Sigmoid colon (tissue), 4 donors: ENCODE data around the gene UTP14C.

Source experiments
- CTCF ChIP-seq, 4 experiments: fragments of 450-650 bp in 3 of 4; fragments of 200-600 bp in 1 of 4; IDR thresholded peaks; one replicate each; pipeline ENCODE4 v1.5.1; 2016 to 2019; ENCODE audit warnings: antibody characterized with exemption in 4 of 4, mild to moderate bottlenecking in 3 of 4, moderate library complexity in 2 of 4
- EP300 ChIP-seq, 4 donors: sonication (generic); formaldehyde crosslinking; IDR thresholded peaks; one replicate each; pipeline ENCODE4 v1.6.1; 2017; ENCODE audit warnings: antibody characterized with exemption in 4 of 4
- POLR2A ChIP-seq, 2 donors: fragments of 450-650 bp; IDR thresholded peaks; one replicate each; pipeline ENCODE4 v1.6.1; 2016; ENCODE audit warnings: antibody characterized with exemption in 2 of 2, mild to moderate bottlenecking in 2 of 2, moderate library complexity in 2 of 2
- POLR2AphosphoS5 ChIP-seq, 4 donors: sonication (generic); formaldehyde crosslinking; IDR thresholded peaks; one replicate each; pipeline ENCODE4 v1.6.1; 2017; ENCODE audit warnings: antibody characterized with exemption in 4 of 4

GRCh38 chr13:52002361-52002760, 22.1 kb upstream of the UTP14C start:
- no peak for TF ChIP-seq POLR2AphosphoS5 (IDR thresholded peaks at IDR 0.05)
- TF ChIP-seq CTCF (IDR thresholded peaks at IDR 0.05) = no peak
- TF ChIP-seq EP300 (IDR thresholded peaks at IDR 0.05) = no peak
- no peak for TF ChIP-seq POLR2A (IDR thresholded peaks at IDR 0.05)
